Effector memory CD4-positive, alpha-beta T cell (primary cell): ENCODE measurements around the gene SPEF1.
A peak's percentile ranks its signal among the peaks of the same experiment; 100 is the strongest.
"Not testable (repeated sequence)": the region's sequence is repeated elsewhere in the genome, so short reads cannot be mapped to it uniquely, and the experiment has no call there.

Experiments used
- DNase-seq, 3 donors: peaks; one replicate each; pipeline ENCODE4 v3.0.0-alpha.2; 2020
- H3K27ac ChIP-seq: 2 replicates; pipeline ENCODE4 v1.7.0; 2013; ENCODE audit warnings: mild to moderate bottlenecking, low read length, moderate library complexity; ENCODE audit not compliant: insufficient read depth, poor library complexity, severe bottlenecking
- H3K27me3 ChIP-seq: replicated peaks from 2 replicates; pipeline ENCODE4 v1.7.0; 2013; ENCODE audit warnings: mild to moderate bottlenecking, low read length; ENCODE audit not compliant: insufficient read depth, control insufficient read depth, poor library complexity, severe bottlenecking
- H3K36me3 ChIP-seq: 2 replicates; pipeline ENCODE4 v1.7.0; 2013; ENCODE audit warnings: mild to moderate bottlenecking, low read length, moderate library complexity; ENCODE audit not compliant: control insufficient read depth, insufficient read depth
- H3K4me1 ChIP-seq: 2 replicates; pipeline ENCODE4 v1.7.0; 2013; ENCODE audit warnings: low read length, mild to moderate bottlenecking; ENCODE audit not compliant: control insufficient read depth, insufficient read depth, poor library complexity, severe bottlenecking
- H3K4me3 ChIP-seq: 2 replicates; pipeline ENCODE4 v1.7.0; 2013; ENCODE audit warnings: low read length, low read depth, mild to moderate bottlenecking; ENCODE audit not compliant: insufficient read depth, poor library complexity, severe bottlenecking
- H3K9me3 ChIP-seq: 2 replicates; pipeline ENCODE4 v1.7.0; 2013; ENCODE audit warnings: mild to moderate bottlenecking, low read length, moderate library complexity; ENCODE audit not compliant: control insufficient read depth

SPEF1 gene

DNA sequence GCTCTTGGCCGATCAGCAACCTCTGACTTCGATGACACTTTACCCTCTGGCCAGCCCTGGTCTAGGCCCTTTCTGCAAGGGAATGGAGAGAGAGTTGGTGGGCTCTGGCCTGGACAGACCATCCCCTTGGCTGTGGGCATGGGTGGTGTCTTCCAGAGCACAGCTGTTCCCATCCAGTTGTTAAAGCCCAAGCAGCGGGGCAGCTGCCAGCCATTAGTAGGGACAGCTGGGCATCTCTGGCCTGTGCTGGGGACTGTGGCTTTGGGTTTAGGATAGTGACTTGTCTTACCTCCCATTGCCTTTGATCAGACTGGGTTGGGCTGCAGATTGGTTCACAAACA, 17.6 kb upstream of the SPEF1 start:
- no peaks in the 10 kb centered on the region for H3K9me3 ChIP-seq
- peak overlapping the region; percentile 83 for H3K4me3 ChIP-seq
- H3K27me3 ChIP-seq: no peaks in the 10 kb centered on the region
- DNase-seq: no peak
- peak overlapping the region; percentile 65 for H3K27ac ChIP-seq
- H3K36me3 ChIP-seq: peaks cover 37% of the 10 kb centered on the region
- peaks cover 55% of the 10 kb centered on the region for H3K4me1 ChIP-seq

- Histone ChIP-seq H3K4me3 (peak overlapping the region; percentile 83), H3K36me3 (peaks cover 32% of the 10 kb centered on the region), H3K27me3 (no peaks in the 10 kb centered on the region), H3K4me1 (peaks cover 55% of the 10 kb centered on the region), H3K27ac (peak overlapping the region; percentile 65), H3K9me3 (no peaks in the 10 kb centered on the region)
- no peak for DNase-seq
Measured at GRCh38 chr20:3798373-3798768, 17.1 kb upstream of the SPEF1 start.

DNA sequence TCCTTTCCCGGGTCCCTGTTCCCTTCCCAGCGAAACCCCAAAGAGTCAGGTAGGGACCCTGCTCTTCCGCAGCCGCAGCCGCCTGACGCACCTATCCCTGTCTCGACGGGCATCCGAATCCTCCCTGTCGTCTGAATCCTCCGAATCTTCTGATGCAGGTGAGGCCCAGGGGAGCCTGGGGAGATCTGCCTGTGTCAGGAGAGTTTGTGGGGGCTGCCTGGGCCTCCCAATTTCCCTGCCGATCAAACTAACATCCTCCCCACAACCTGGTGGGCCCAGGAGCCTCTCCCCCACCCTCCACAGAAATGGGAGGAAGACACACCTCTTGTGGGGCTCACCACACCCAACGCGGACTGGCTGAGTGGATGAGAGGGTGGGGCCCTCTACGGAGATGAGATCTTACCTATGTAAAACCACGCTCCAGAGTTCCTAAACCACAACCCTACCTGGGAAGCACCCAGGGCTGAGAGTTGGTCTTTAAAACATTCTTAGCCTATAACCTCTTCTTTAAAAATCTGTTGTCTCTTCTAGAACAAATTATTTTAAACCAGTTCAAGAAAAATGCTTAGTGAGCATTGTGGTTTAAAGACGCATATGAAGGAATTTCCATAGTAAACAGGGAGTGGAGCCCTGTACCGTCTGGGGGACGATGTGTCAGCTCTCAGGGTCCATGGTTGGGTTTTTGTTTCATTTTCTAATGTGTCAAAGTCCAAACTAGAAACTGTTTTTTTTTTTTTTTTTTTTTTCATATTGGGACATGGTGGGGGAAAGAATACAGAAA, 16.5 kb upstream of the SPEF1 start:
- no peaks in the 10 kb centered on the region for H3K9me3 ChIP-seq
- H3K4me3 ChIP-seq: peak overlapping the region; percentile 83
- peak in 2 of 3 donors; percentile 29 to 42 for DNase-seq
- H3K27me3 ChIP-seq: no peaks in the 10 kb centered on the region
- H3K36me3 ChIP-seq: peaks cover 26% of the 10 kb centered on the region
- H3K27ac ChIP-seq: peak overlapping the region; percentile 65
- peaks cover 55% of the 10 kb centered on the region for H3K4me1 ChIP-seq

DNA sequence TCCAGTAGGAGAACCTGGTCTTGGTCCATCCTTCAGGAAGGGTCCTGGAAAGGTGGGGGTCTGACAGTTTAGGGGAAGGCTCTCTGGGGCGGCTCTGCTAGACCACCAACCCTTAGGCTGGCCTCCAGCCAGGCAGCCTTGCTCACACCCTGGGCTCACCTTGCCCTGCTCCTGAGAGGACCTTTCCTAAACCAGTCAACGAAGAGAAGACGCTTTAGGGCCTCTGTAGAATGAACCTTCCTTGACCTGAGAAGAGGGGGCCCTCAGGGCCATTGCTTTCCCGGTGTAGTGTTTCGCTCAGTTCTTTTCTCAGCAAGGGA, 15.9 kb upstream of the SPEF1 start:
- Histone ChIP-seq H3K27ac (peak overlapping the region; percentile 65), H3K27me3 (no peaks in the 10 kb centered on the region), H3K36me3 (peaks cover 20% of the 10 kb centered on the region), H3K9me3 (no peaks in the 10 kb centered on the region), H3K4me1 (peaks cover 54% of the 10 kb centered on the region), H3K4me3 (peak overlapping the region; percentile 83)
- DNase-seq: no peak

GRCh38 chr20:3796477-3797225, 15.4 kb upstream of the SPEF1 start:
- no peak for DNase-seq
- Histone ChIP-seq H3K36me3 (peaks cover 15% of the 10 kb centered on the region), H3K27me3 (no peaks in the 10 kb centered on the region), H3K4me3 (peak overlapping the region; percentile 83), H3K4me1 (peaks cover 49% of the 10 kb centered on the region), H3K9me3 (no peaks in the 10 kb centered on the region), H3K27ac (peak overlapping the region; percentile 65)

DNA sequence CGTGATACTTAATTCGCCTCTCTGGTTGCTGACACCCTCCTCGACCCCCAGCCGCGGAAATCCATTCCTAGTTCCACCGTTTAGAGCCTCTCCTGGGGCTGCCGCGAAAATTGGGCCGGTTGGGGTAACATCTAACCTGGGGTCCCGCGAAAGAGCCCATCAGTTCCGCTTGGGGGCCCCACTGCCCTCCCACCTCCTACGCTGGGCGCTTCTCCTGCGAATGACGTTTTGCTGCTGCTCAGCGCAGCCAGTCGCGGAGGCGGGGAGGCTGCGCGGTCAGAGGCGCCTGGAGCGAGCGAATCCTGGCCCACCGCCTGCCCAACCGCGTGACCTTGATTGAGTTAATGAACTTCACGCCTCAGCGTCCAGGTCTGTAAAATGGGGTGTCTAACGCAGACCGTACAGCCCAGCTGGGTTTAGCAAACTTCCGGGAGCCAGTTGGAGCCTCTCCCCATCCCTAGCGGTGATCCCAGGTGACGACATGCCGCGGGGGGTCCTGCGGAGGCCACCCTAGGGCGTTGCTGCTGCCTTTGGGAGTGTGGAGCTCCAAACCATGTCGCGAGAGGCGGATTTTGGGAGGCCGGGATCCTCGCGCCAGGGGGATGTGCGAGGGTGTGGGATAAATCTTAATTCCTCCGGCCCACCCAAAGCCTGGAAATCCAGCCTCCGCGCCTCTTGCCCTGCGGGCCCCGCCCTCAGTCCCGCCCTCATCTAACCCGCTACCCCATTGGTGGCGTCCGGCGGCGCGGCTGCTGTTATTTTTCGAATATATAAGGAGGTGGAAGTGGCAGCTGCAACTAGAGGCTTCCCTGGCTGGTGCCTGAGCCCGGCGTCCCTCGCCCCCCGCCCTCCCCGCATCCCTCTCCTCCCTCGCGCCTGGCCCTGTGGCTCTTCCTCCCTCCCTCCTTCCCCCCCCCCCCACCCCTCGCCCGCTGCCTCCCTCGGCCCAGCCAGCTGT, 14.5 kb upstream of the SPEF1 start, which contains the start of gene CDC25B:
CDC25B (plus strand) TSS at position 800 of the 958 bp plus-strand sequence. CDS start 222 bp downstream, outside the sequence.
- Histone ChIP-seq H3K27me3 (no peaks in the 10 kb centered on the region), H3K4me1 (peaks cover 42% of the 10 kb centered on the region), H3K27ac (peak within 1 kb of the TSS; percentile 84), H3K9me3 (no peaks in the 10 kb centered on the region), H3K4me3 (peak within 1 kb of the TSS; percentile 83), H3K36me3 (peaks cover 6% of the 10 kb centered on the region)
- peak; percentile 80 to 88 (median 87) for DNase-seq

GRCh38 chr20:3794701-3795420, 13.6 kb upstream of the SPEF1 start:
- Histone ChIP-seq H3K4me1 (peaks cover 33% of the 10 kb centered on the region), H3K4me3 (no peak overlapping the region), H3K27me3 (no peaks in the 10 kb centered on the region), H3K9me3 (no peaks in the 10 kb centered on the region), H3K36me3 (no peaks in the 10 kb centered on the region), H3K27ac (peak overlapping the region; percentile 84)
- DNase-seq: no peak

DNA sequence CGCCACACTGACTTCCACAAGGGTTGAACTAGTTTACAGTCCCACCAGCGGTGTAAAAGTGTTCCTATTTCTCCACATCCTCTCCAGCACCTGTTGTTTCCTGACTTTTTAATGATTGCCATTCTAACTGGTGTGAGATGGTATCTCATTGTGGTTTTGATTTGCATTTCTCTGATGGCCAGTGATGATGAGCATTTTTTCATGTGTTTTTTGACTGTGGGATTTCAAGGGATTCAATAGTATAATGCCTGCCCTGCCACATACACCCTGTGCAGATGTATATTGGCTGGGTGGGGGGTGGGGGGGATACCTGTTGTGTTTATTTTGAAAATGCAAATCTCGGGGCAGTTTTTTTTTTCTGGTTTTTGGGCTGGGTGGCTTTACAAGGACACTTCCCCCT, 12.9 kb upstream of the SPEF1 start:
- not testable (repeated sequence) for H3K36me3 ChIP-seq, DNase-seq, H3K4me3 ChIP-seq, H3K27ac ChIP-seq, H3K27me3 ChIP-seq, H3K9me3 ChIP-seq
- peaks cover 26% of the 10 kb centered on the region for H3K4me1 ChIP-seq

DNA sequence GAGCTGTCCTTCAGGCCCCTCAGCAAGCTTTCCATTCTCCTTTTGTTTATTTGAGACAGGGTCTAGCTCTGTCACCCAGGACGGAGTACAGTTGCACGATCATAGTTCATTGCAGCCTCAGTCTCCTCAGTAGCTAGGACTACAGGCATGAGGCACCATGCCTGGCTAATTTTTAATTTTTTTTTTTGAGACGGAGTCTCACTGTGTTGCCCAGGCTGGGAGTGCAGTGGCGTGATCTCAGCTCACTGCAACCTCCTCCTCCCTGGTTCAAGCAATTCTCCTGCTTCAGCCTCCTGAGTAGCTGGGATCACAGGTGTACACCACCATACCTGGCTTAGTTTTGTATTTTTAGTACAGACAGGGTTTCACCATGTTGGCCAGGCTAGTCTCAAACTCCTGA, 8.0 kb upstream of the SPEF1 start:
- H3K4me3 ChIP-seq, H3K9me3 ChIP-seq, DNase-seq, H3K4me1 ChIP-seq, H3K27ac ChIP-seq, H3K36me3 ChIP-seq, H3K27me3 ChIP-seq: not testable (repeated sequence)
